HG03378 (cell line): ENCODE measurements around the gene LAMA2.
"Not testable (repeated sequence)": the region's sequence is repeated elsewhere in the genome, so short reads cannot be mapped to it uniquely, and the experiment has no call there.

Experiments used
- ATAC-seq: cut with Tn5 transposase; IDR thresholded peaks from one replicate; pipeline ENCODE4 v1.9.1; 2021; ENCODE audit warnings: mild to moderate bottlenecking, moderate library complexity; ENCODE audit not compliant: unreplicated experiment

Gene LAMA2

GRCh38 chr6:129114636-129115391, 231.9 kb downstream of the LAMA2 start:
- ATAC-seq = no peak

- no peak for ATAC-seq
Observed at GRCh38 chr6:129115471-129115870, 232.5 kb downstream of the LAMA2 start.

GRCh38 chr6:129117355-129117754, 234.4 kb downstream of the LAMA2 start:
- no peak for ATAC-seq

- no peak for ATAC-seq
Observed at GRCh38 chr6:129120856-129121638, 238.1 kb downstream of the LAMA2 start.

- ATAC-seq = no peak
Observed at GRCh38 chr6:129124347-129124746, 241.4 kb downstream of the LAMA2 start.

- no peak for ATAC-seq
Observed at GRCh38 chr6:129130106-129130505, 247.2 kb downstream of the LAMA2 start.

GRCh38 chr6:129130959-129131681, 248.2 kb downstream of the LAMA2 start:
- no peak for ATAC-seq

GRCh38 chr6:129133770-129134192, 250.8 kb downstream of the LAMA2 start:
- no peak for ATAC-seq

GRCh38 chr6:129134535-129134934, 251.6 kb downstream of the LAMA2 start:
- ATAC-seq = no peak

GRCh38 chr6:129135451-129135850, 252.5 kb downstream of the LAMA2 start:
- ATAC-seq = no peak

GRCh38 chr6:129136751-129137150, 253.8 kb downstream of the LAMA2 start:
- no peak for ATAC-seq

- ATAC-seq = no peak
Observed at GRCh38 chr6:129138739-129139405, 255.9 kb downstream of the LAMA2 start.

- ATAC-seq = no peak
Observed at GRCh38 chr6:129140526-129140925, 257.6 kb downstream of the LAMA2 start.

GRCh38 chr6:129141499-129141898, 258.6 kb downstream of the LAMA2 start:
- ATAC-seq = no peak

GRCh38 chr6:129146902-129147301, 264.0 kb downstream of the LAMA2 start:
- no peak for ATAC-seq

- ATAC-seq = no peak
Observed at GRCh38 chr6:129150507-129150906, 267.6 kb downstream of the LAMA2 start.

- no peak for ATAC-seq
Observed at GRCh38 chr6:129153257-129153656, 270.3 kb downstream of the LAMA2 start.

GRCh38 chr6:129159242-129159641, 276.3 kb downstream of the LAMA2 start:
- ATAC-seq = not testable (repeated sequence)

- no peak for ATAC-seq
Observed at GRCh38 chr6:129162605-129163004, 279.7 kb downstream of the LAMA2 start.

GRCh38 chr6:129163551-129163950, 280.6 kb downstream of the LAMA2 start:
- no peak for ATAC-seq

- ATAC-seq = no peak
Observed at GRCh38 chr6:129164032-129164431, 281.1 kb downstream of the LAMA2 start.
